IPS DF 6.9 (cell line): ENCODE results near the gene MAT1A.
"Not testable (repeated sequence)": the region's sequence is repeated elsewhere in the genome, so short reads cannot be mapped to it uniquely, and the experiment has no call there.

Source experiments
- DNase-seq: peaks from one replicate; pipeline ENCODE4 v3.0.0-alpha.2; 2013; ENCODE audit warnings: low read depth, low spot score
- H3K27ac ChIP-seq: one replicate; pipeline ENCODE4 v1.5.1; 2013; ENCODE audit warnings: low read length, control low read depth
- H3K27me3 ChIP-seq: 2 replicates; pipeline ENCODE4 v1.6.1; 2013; ENCODE audit warnings: mild to moderate bottlenecking, low read length; ENCODE audit not compliant: control insufficient read depth, insufficient read depth
- H3K36me3 ChIP-seq: 2 replicates; pipeline ENCODE4 v1.6.1; 2013; ENCODE audit warnings: low read length; ENCODE audit not compliant: control insufficient read depth, insufficient read depth
- H3K4me1 ChIP-seq: 2 replicates; pipeline ENCODE4 v1.6.1; 2013; ENCODE audit warnings: low read length; ENCODE audit not compliant: control insufficient read depth, insufficient read depth
- H3K4me3 ChIP-seq: 2 replicates; pipeline ENCODE4 v1.5.1; 2013; ENCODE audit warnings: mild to moderate bottlenecking, low read length
- H3K9me3 ChIP-seq: 2 replicates; pipeline ENCODE4 v1.6.1; 2013; ENCODE audit warnings: low read length, inconsistent platforms; ENCODE audit not compliant: control insufficient read depth, insufficient read depth
- WGBS: extraction: QIAGEN DNeasy Blood & Tissue Kit; methylation state at CpG from one replicate; pipeline ENCODE4 v1.1.7; 2013; ENCODE audit warnings: mixed read lengths, missing lambda C conversion rate; ENCODE audit not compliant: insufficient read length, insufficient coverage; 5-methylcytosine and 5-hydroxymethylcytosine counted together

Gene MAT1A

GRCh38 chr10:80252296-80252887 lies 37.1 kb downstream of the MAT1A start:
- WGBS = no CpG with 5 or more reads among the region's 12 CpGs
- DNase-seq = no peak

GRCh38 chr10:80251703-80252280 lies 37.7 kb downstream of the MAT1A start:
- H3K36me3 ChIP-seq, H3K9me3 ChIP-seq, H3K27ac ChIP-seq, DNase-seq, H3K4me3 ChIP-seq, H3K4me1 ChIP-seq, H3K27me3 ChIP-seq: not testable (repeated sequence)
- no CpG with 5 or more reads among the region's 4 CpGs for whole genome bisulfite sequencing

More at GRCh38 chr10:80252296-80252887, 37.1 kb downstream of the MAT1A start:
- Histone ChIP-seq H3K4me1 (no peaks in the 10 kb centered on the region), H3K27me3 (no peaks in the 10 kb centered on the region), H3K4me3 (no peak overlapping the region), H3K36me3 (no peaks in the 10 kb centered on the region), H3K9me3 (no peaks in the 10 kb centered on the region), H3K27ac (no peak overlapping the region)

GRCh38 chr10:80250399-80250798 lies 39.1 kb downstream of the MAT1A start:
- not testable (repeated sequence) for H3K4me1 ChIP-seq, H3K36me3 ChIP-seq, H3K9me3 ChIP-seq, H3K27ac ChIP-seq, H3K27me3 ChIP-seq, DNase-seq, H3K4me3 ChIP-seq
- no CpG with 5 or more reads among the region's 1 CpG for WGBS

GRCh38 chr10:80249906-80250305 lies 39.6 kb downstream of the MAT1A start:
- not testable (repeated sequence) for H3K27ac ChIP-seq

GRCh38 chr10:80247611-80248010 lies 41.8 kb downstream of the MAT1A start:
- not testable (repeated sequence) for H3K27ac ChIP-seq, H3K9me3 ChIP-seq, H3K36me3 ChIP-seq, DNase-seq, H3K27me3 ChIP-seq, H3K4me1 ChIP-seq, H3K4me3 ChIP-seq
- no CpG with 5 or more reads among the region's 20 CpGs for WGBS

More at GRCh38 chr10:80249906-80250305, 39.6 kb downstream of the MAT1A start:
- not testable (repeated sequence) for H3K36me3 ChIP-seq, H3K9me3 ChIP-seq, H3K27me3 ChIP-seq, H3K4me3 ChIP-seq, DNase-seq, H3K4me1 ChIP-seq
- WGBS = no CpG with 5 or more reads among the region's 4 CpGs

GRCh38 chr10:80244371-80244770 lies 45.1 kb downstream of the MAT1A start:
- H3K4me1 ChIP-seq, DNase-seq, H3K27ac ChIP-seq, H3K27me3 ChIP-seq, H3K36me3 ChIP-seq, H3K4me3 ChIP-seq, H3K9me3 ChIP-seq: not testable (repeated sequence)
- WGBS = no CpG with 5 or more reads among the region's 3 CpGs

GRCh38 chr10:80242341-80242740 lies 47.1 kb downstream of the MAT1A start:
- H3K27me3 ChIP-seq, H3K4me3 ChIP-seq, DNase-seq, H3K9me3 ChIP-seq, H3K4me1 ChIP-seq, H3K36me3 ChIP-seq, H3K27ac ChIP-seq: not testable (repeated sequence)
- WGBS = no CpG with 5 or more reads among the region's 4 CpGs

GRCh38 chr10:80236457-80236856 lies 53.0 kb downstream of the MAT1A start:
- H3K27ac ChIP-seq, DNase-seq, H3K4me1 ChIP-seq, H3K36me3 ChIP-seq, H3K9me3 ChIP-seq, H3K27me3 ChIP-seq, H3K4me3 ChIP-seq: not testable (repeated sequence)
- no CpG with 5 or more reads among the region's 5 CpGs for WGBS

- H3K9me3 ChIP-seq, H3K27ac ChIP-seq, H3K36me3 ChIP-seq, DNase-seq, H3K4me1 ChIP-seq, H3K27me3 ChIP-seq, H3K4me3 ChIP-seq: not testable (repeated sequence)
- no CpG with 5 or more reads among the region's 11 CpGs for WGBS
These were observed 54.9 kb downstream of the MAT1A start for GRCh38 chr10:80234331-80235235.

- not testable (repeated sequence) for H3K4me3 ChIP-seq, H3K27ac ChIP-seq, H3K9me3 ChIP-seq, H3K36me3 ChIP-seq, H3K4me1 ChIP-seq, H3K27me3 ChIP-seq, DNase-seq
- WGBS = no CpG with 5 or more reads among the region's 1 CpG
These were observed 55.6 kb downstream of the MAT1A start for GRCh38 chr10:80233871-80234270.
